Spinal cord (tissue), 10 donors: ENCODE results near the gene KIF13A. TPM values are rescaled to one million over a fixed set of nuclear protein-coding genes. Genes with fewer than 3 reads are reported as not detected.
"Not testable (repeated sequence)": the region's sequence is repeated elsewhere in the genome, so short reads cannot be mapped to it uniquely, and the experiment has no call there.

Source experiments
- DNase-seq, 6 donors: peaks; one replicate each; pipeline versions ENCODE4 v3.0.0 to v3.0.0-alpha.2; 2013 to 2015; ENCODE audit warnings: low spot score in 6 of 6, low read depth in 4 of 6
- H3K27ac ChIP-seq: one replicate; pipeline ENCODE4 v1.5.1; 2013; ENCODE audit warnings: low read depth, low read length, control low read depth
- H3K27me3 ChIP-seq: one replicate; pipeline ENCODE4 v1.6.1; 2013; ENCODE audit warnings: low read length; ENCODE audit not compliant: control insufficient read depth, insufficient read depth
- H3K36me3 ChIP-seq: one replicate; pipeline ENCODE4 v1.6.1; 2013; ENCODE audit warnings: low read length; ENCODE audit not compliant: control insufficient read depth, insufficient read depth
- H3K4me1 ChIP-seq: one replicate; pipeline ENCODE4 v1.6.1; 2013; ENCODE audit warnings: low read length; ENCODE audit not compliant: control insufficient read depth, insufficient read depth
- H3K4me3 ChIP-seq: one replicate; pipeline ENCODE4 v1.5.1; 2013; ENCODE audit warnings: low read depth, low read length, control low read depth
- H3K9me3 ChIP-seq: one replicate; pipeline ENCODE4 v1.6.1; 2013; ENCODE audit warnings: low read length; ENCODE audit not compliant: control insufficient read depth, insufficient read depth
- WGBS: methylation state at CpG from one replicate; pipeline ENCODE4 v1.1.5; 2013; ENCODE audit warnings: missing lambda C conversion rate; ENCODE audit not compliant: insufficient coverage; 5-methylcytosine and 5-hydroxymethylcytosine counted together
- polyA plus RNA-seq, 2 donors: library from polyadenylated mRNA; unstranded; fragments of 120-200 nt; gene quantifications; one replicate each; pipeline ENCODE4 v1.2.1, GENCODE V29; 2013; ENCODE audit not compliant: insufficient read length in 2 of 2
- total RNA-seq, 2 donors: library from RNA; depleted of rRNA in 1 of 2; stranded (reverse); fragments of 120-200 nt in 1 of 2; fragments of >200 nt in 1 of 2; gene quantifications; one replicate each; pipeline versions ENCODE4 v1.2.3 to v1.2.4, GENCODE V29; 2013 to 2014
- donor health status: healthy.

Gene KIF13A
- total and polyA plus RNA-seq, 4 donors: 30.5 to 50.8 (median 41.2) TPM

- H3K4me3 ChIP-seq: no peak overlapping the region
- no peaks in the 10 kb centered on the region for H3K36me3 ChIP-seq
- H3K9me3 ChIP-seq: no peaks in the 10 kb centered on the region
- H3K27me3 ChIP-seq: no peaks in the 10 kb centered on the region
- H3K4me1 ChIP-seq: no peaks in the 10 kb centered on the region
- no peak for DNase-seq
- H3K27ac ChIP-seq: no peak overlapping the region
- WGBS: no CpG with 5 or more reads among the region's 1 CpG
These were observed 126.1 kb downstream of the KIF13A start for GRCh38 chr6:17861361-17861760.

DNA sequence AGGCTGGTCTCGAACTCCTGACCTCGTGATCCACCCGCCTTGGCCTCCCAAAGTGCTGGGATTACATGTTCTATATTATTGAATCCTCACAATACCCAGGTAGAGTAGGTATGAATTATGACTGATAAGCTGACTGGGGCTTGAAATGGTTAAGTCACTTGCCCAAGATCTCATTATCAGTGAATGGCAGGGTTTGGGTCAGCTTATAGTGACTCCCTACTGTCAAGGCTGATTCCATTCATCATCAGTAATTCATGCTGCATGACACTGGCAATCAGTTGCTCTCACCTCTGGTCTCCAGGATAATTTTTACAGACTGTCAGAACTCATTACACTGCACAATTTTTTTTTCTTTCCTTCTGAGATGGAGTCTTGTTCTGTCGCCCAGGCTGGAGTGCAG lies 127.6 kb downstream of the KIF13A start:
- H3K27ac ChIP-seq: no peak overlapping the region
- WGBS: 100% methylated on average over 1 of the region's 4 CpGs
- H3K4me1 ChIP-seq: no peaks in the 10 kb centered on the region
- DNase-seq: no peak
- H3K9me3 ChIP-seq: no peaks in the 10 kb centered on the region
- no peak overlapping the region for H3K4me3 ChIP-seq
- H3K36me3 ChIP-seq: no peaks in the 10 kb centered on the region
- no peaks in the 10 kb centered on the region for H3K27me3 ChIP-seq

GRCh38 chr6:17858584-17858983 lies 128.9 kb downstream of the KIF13A start:
- no peak for DNase-seq
- H3K9me3 ChIP-seq: no peaks in the 10 kb centered on the region
- H3K4me1 ChIP-seq: no peaks in the 10 kb centered on the region
- H3K4me3 ChIP-seq: no peak overlapping the region
- H3K27me3 ChIP-seq: no peaks in the 10 kb centered on the region
- H3K36me3 ChIP-seq: no peaks in the 10 kb centered on the region
- no peak overlapping the region for H3K27ac ChIP-seq

DNA sequence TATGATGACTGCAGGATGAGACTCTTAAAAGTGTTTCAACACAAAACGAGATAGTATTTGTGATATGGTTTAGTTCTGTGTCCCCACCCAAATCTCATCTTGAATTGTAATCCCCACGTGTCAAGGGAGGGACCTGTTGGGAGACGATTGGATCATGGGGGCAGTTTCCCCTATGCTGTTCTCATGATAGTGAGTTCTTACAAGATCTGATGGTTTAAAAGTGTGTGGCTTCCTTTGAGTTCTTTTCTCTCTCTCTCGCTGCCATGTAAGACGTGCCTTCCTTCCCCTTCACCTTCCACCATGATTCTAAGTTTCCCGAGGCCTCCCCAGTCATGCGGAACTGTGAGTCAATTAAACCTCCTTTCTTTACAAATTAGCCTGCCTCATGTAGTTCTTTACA lies 130.2 kb downstream of the KIF13A start:
- H3K4me1 ChIP-seq, H3K36me3 ChIP-seq, H3K27me3 ChIP-seq, H3K9me3 ChIP-seq, H3K27ac ChIP-seq, H3K4me3 ChIP-seq, DNase-seq: not testable (repeated sequence)
- WGBS: 70% methylated on average over 2 of the region's 7 CpGs

DNA sequence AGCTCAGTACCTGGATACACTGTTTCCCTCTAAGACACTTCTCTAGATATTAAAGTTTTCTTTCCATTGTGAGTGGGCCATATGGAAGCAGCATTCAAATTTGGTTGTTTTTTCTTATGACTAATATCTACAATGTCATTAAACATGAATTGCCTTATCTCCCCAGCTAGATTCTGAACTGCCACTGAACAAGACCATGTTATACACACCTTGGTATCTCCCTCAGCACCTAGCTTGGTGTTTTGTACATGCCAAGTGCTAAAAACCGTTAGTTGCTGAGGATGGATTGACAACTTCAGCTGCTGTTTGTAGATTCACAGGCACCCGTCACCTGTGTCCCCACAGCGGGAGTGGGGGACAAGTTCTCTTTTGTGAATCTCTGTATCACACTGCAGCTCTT lies 131.1 kb downstream of the KIF13A start:
- H3K36me3 ChIP-seq: no peaks in the 10 kb centered on the region
- H3K27me3 ChIP-seq: no peaks in the 10 kb centered on the region
- no peak overlapping the region for H3K4me3 ChIP-seq
- no peak for DNase-seq
- H3K4me1 ChIP-seq: no peaks in the 10 kb centered on the region
- no peaks in the 10 kb centered on the region for H3K9me3 ChIP-seq
- no peak overlapping the region for H3K27ac ChIP-seq
- WGBS: 93% methylated on average over 2 of the region's 3 CpGs

- Histone ChIP-seq H3K4me1 (no peaks in the 10 kb centered on the region), H3K36me3 (no peaks in the 10 kb centered on the region), H3K27me3 (no peaks in the 10 kb centered on the region), H3K27ac (no peak overlapping the region), H3K9me3 (no peaks in the 10 kb centered on the region), H3K4me3 (no peak overlapping the region)
- DNase-seq: no peak
- 83% methylated on average over 1 of the region's 2 CpGs for WGBS
These were observed 132.1 kb downstream of the KIF13A start for GRCh38 chr6:17855381-17855780.

DNA sequence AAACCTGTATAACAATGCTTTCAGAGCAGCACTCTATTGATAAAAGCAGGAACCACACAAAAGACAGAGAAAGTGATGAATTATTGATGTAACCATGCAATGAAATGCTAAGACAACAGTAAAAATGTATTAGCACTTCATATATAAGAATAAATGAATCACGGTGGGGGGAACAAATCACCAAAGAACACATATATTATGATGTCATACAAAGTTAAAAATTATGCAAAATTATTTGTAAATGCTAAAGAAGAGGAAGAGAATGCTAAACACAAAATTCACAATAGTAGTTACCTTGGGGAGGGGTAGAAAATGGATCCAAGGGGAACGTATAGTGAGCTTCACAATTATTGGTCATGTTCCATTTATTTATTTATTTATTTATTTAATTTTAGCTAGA lies 133.9 kb downstream of the KIF13A start:
- H3K4me1 ChIP-seq: no peaks in the 10 kb centered on the region
- no peak overlapping the region for H3K4me3 ChIP-seq
- no peak overlapping the region for H3K27ac ChIP-seq
- no CpG with 5 or more reads among the region's 2 CpGs for WGBS
- H3K27me3 ChIP-seq: no peaks in the 10 kb centered on the region
- no peaks in the 10 kb centered on the region for H3K9me3 ChIP-seq
- DNase-seq: no peak
- peaks cover 10% of the 10 kb centered on the region for H3K36me3 ChIP-seq

GRCh38 chr6:17851720-17852161 lies 135.7 kb downstream of the KIF13A start:
- Histone ChIP-seq H3K4me1 (no peaks in the 10 kb centered on the region), H3K4me3 (no peak overlapping the region), H3K36me3 (peaks cover 12% of the 10 kb centered on the region), H3K27me3 (no peaks in the 10 kb centered on the region), H3K27ac (no peak overlapping the region), H3K9me3 (no peaks in the 10 kb centered on the region)
- no peak for DNase-seq
- no CpG with 5 or more reads among the region's 4 CpGs for WGBS

GRCh38 chr6:17851001-17851719 lies 136.3 kb downstream of the KIF13A start:
- peak in 1 of 6 donors; percentile 71 for DNase-seq
- no peaks in the 10 kb centered on the region for H3K9me3 ChIP-seq
- H3K27me3 ChIP-seq: no peaks in the 10 kb centered on the region
- H3K36me3 ChIP-seq: peaks cover 12% of the 10 kb centered on the region
- no peaks in the 10 kb centered on the region for H3K4me1 ChIP-seq
- H3K4me3 ChIP-seq: no peak overlapping the region
- no CpG with 5 or more reads among the region's 3 CpGs for WGBS
- no peak overlapping the region for H3K27ac ChIP-seq

DNA sequence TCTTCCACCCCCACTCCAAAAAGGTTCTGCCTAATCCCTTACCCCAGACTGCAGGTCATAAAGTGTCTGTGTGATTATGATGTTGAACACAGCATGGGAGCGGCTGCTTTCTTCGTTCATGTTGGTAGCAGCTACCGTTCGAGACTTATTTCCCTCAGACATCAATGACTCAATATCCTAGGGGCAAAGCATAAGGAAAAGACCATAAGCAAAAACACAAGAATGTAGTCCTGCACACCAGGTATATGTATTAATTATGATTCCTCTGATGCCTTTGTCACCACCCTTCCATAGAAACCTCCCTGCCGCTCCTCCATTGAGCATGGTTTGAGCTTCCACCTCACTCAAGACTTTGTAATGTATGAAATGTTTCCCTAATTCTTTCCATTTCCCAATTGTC lies 137.2 kb downstream of the KIF13A start:
- H3K27me3 ChIP-seq: no peaks in the 10 kb centered on the region
- H3K4me1 ChIP-seq: no peaks in the 10 kb centered on the region
- peaks cover 12% of the 10 kb centered on the region for H3K36me3 ChIP-seq
- no peaks in the 10 kb centered on the region for H3K9me3 ChIP-seq
- WGBS: no CpG with 5 or more reads among the region's 5 CpGs
- no peak for DNase-seq
- no peak overlapping the region for H3K4me3 ChIP-seq
- H3K27ac ChIP-seq: no peak overlapping the region
